WTC11 (cell line): ENCODE data around the gene ZNF609. TPM values are rescaled to one million over a fixed set of nuclear protein-coding genes. Genes with fewer than 3 reads are reported as not detected.
A peak's percentile ranks its signal among the peaks of the same experiment; 100 is the strongest.
"Not testable (repeated sequence)": the region's sequence is repeated elsewhere in the genome, so short reads cannot be mapped to it uniquely, and the experiment has no call there.

Experiments
- ATAC-seq: fragments of 200-7000 bp; cut with Tn5 transposase; 2 replicates; pipeline ENCODE4 v1.10.0; 2021; ENCODE audit warnings: mild to moderate bottlenecking, moderate library complexity
- CTCF ChIA-PET: fragments of 300-600 bp; sonication (Branson Sonifier 250); formaldehyde crosslinking; loops from one replicate; lab custom pipeline; 2021; ENCODE audit warnings: antibody characterized with exemption; lab: Charles Lee
- POLR2A ChIA-PET: fragments of 350-600 bp; sonication (Branson Sonifier 250); formaldehyde crosslinking; loops from one replicate; lab custom pipeline; 2021; ENCODE audit warnings: antibody characterized with exemption; lab: Charles Lee
- DNase-seq: peaks from one replicate; pipeline ENCODE4 v3.0.0; 2021; ENCODE audit warnings: low spot score
- H3K27ac Mint-ChIP-seq: 2 replicates; pipeline ENCODE4 v1.8.0; 2021; ENCODE audit warnings: mixed read lengths
- H3K27me3 Mint-ChIP-seq: 2 replicates; pipeline ENCODE4 v1.8.0; 2021; ENCODE audit warnings: low read depth, mild to moderate bottlenecking, moderate library complexity, mixed read lengths
- H3K36me3 Mint-ChIP-seq: 2 replicates; pipeline ENCODE4 v1.8.0; 2021; ENCODE audit warnings: mixed read lengths
- H3K4me1 Mint-ChIP-seq: 2 replicates; pipeline ENCODE4 v1.8.0; 2022; ENCODE audit warnings: mixed read lengths
- H3K4me3 Mint-ChIP-seq: 2 replicates; pipeline ENCODE4 v1.8.0; 2021; ENCODE audit warnings: mild to moderate bottlenecking, moderate library complexity, mixed read lengths
- H3K9me3 Mint-ChIP-seq: 2 replicates; pipeline ENCODE4 v1.8.0; 2021; ENCODE audit warnings: mixed read lengths
- AFF4 ChIP-seq: sonication (generic); formaldehyde crosslinking; IDR thresholded peaks from 2 replicates; pipeline ENCODE4 v1.8.1; 2023; ENCODE audit warnings: mild to moderate bottlenecking, missing genetic modification reagents, borderline replicate concordance
- ATF6 ChIP-seq: sonication (generic); formaldehyde crosslinking; IDR thresholded peaks from 2 replicates; pipeline ENCODE4 v1.8.1; 2023; ENCODE audit warnings: mild to moderate bottlenecking, missing genetic modification reagents
- E2F4 ChIP-seq: sonication (generic); formaldehyde crosslinking; IDR thresholded peaks from 2 replicates; pipeline ENCODE4 v1.8.1; 2022; ENCODE audit warnings: low read depth, mild to moderate bottlenecking, moderate library complexity, missing genetic modification reagents, borderline replicate concordance
- ELF4 ChIP-seq: sonication (generic); formaldehyde crosslinking; IDR thresholded peaks from 2 replicates; pipeline ENCODE4 v1.8.1; 2022; ENCODE audit warnings: low read depth, mild to moderate bottlenecking, moderate library complexity, missing genetic modification reagents
- ERG ChIP-seq: fragments of 250-450 bp; sonication (Bioruptor Pico); IDR thresholded peaks from 2 replicates; pipeline ENCODE4 v1.8.0; 2021; ENCODE audit warnings: mild to moderate bottlenecking
- FOXJ3 ChIP-seq: sonication (generic); formaldehyde crosslinking; IDR thresholded peaks from 2 replicates; pipeline ENCODE4 v1.9.0; 2021; ENCODE audit warnings: missing genetic modification reagents, mild to moderate bottlenecking, borderline replicate concordance
- GTF2I ChIP-seq: fragments of 250-450 bp; sonication (Bioruptor Pico); conservative IDR thresholded peaks from 2 replicates; pipeline ENCODE4 v1.4.0; 2021; ENCODE audit warnings: mild to moderate bottlenecking
- JUN ChIP-seq: sonication (generic); formaldehyde crosslinking; IDR thresholded peaks from 2 replicates; pipeline ENCODE4 v1.8.0; 2023; ENCODE audit warnings: mild to moderate bottlenecking, missing genetic modification reagents
- KAT7 ChIP-seq: sonication (generic); formaldehyde crosslinking; IDR thresholded peaks from 2 replicates; pipeline ENCODE4 v1.8.1; 2023; ENCODE audit warnings: missing genetic modification reagents, mild to moderate bottlenecking, borderline replicate concordance
- MAX ChIP-seq: sonication (generic); formaldehyde crosslinking; IDR thresholded peaks from 2 replicates; pipeline ENCODE4 v1.8.0; 2022; ENCODE audit warnings: mild to moderate bottlenecking, missing genetic modification reagents
- NFATC4 ChIP-seq: fragments of 250-450 bp; sonication (Bioruptor Pico); IDR thresholded peaks from 2 replicates; pipeline ENCODE4 v1.9.0; 2021; ENCODE audit warnings: mild to moderate bottlenecking
- NR3C1 ChIP-seq: sonication (generic); formaldehyde crosslinking; conservative IDR thresholded peaks from 2 replicates; pipeline ENCODE4 v1.8.1; 2023; ENCODE audit warnings: low read depth, mild to moderate bottlenecking, missing genetic modification reagents
- TCF7 ChIP-seq: sonication (generic); formaldehyde crosslinking; IDR thresholded peaks from 2 replicates; pipeline ENCODE4 v1.8.0; 2022; ENCODE audit warnings: mild to moderate bottlenecking, low read depth, missing genetic modification reagents, moderate library complexity
- TP53 ChIP-seq: sonication (generic); formaldehyde crosslinking; IDR thresholded peaks from 2 replicates; pipeline ENCODE4 v1.8.1; 2023; ENCODE audit warnings: mild to moderate bottlenecking, missing genetic modification reagents
- USF1 ChIP-seq: sonication (generic); formaldehyde crosslinking; IDR thresholded peaks from 2 replicates; pipeline ENCODE4 v1.8.0; 2022; ENCODE audit warnings: mild to moderate bottlenecking, missing genetic modification reagents
- ZNF121 ChIP-seq: sonication (generic); formaldehyde crosslinking; IDR thresholded peaks from 2 replicates; pipeline ENCODE4 v1.8.0; 2023; ENCODE audit warnings: missing genetic modification reagents
- ZNF219 ChIP-seq: sonication (generic); formaldehyde crosslinking; IDR thresholded peaks from 2 replicates; pipeline ENCODE4 v1.8.0; 2023; ENCODE audit warnings: missing genetic modification reagents, mild to moderate bottlenecking, borderline replicate concordance
- total RNA-seq: library from RNA; stranded (reverse); gene quantifications from 3 replicates; pipeline ENCODE4 v1.2.3, GENCODE V29; 2021

ZNF609 gene
- total RNA-seq, 1 experiment from 2014 or later = 47.4 TPM

GRCh38 chr15:64642875-64643274, 182.5 kb downstream of the ZNF609 start (continued):
- TF ChIP-seq ATF6 = no peak
- no peak for TF ChIP-seq NR3C1 (CRISPR knock-in tag)
- no peak for TF ChIP-seq ZNF219 (CRISPR knock-in tag)
- no peak for TF ChIP-seq JUN

GRCh38 chr15:64643685-64644084, 183.3 kb downstream of the ZNF609 start:
- no peak for ATAC-seq
- Mint-ChIP-seq H3K4me1 (peaks cover 17% of the 10 kb centered on the region), H3K27ac (no peak overlapping the region), H3K36me3 (no peaks in the 10 kb centered on the region), H3K27me3 (no peaks in the 10 kb centered on the region), H3K9me3 (peaks cover 8% of the 10 kb centered on the region), H3K4me3 (no peak overlapping the region)
- TF ChIP-seq ZNF121 (CRISPR knock-in tag) = peak; percentile 55; the same call in 1 of the 2 replicates
- TF ChIP-seq MAX (CRISPR knock-in tag) = no peak
- ChIA-PET CTCF (interaction anchor here (1.0 kb wide), 1 partner anchor 9 kb away, joined by 3 read pairs; no protein-coding TSS in a partner anchor), POLR2A (interaction anchor here (1.8 kb wide), 1 partner anchor 9 kb away, joined by 7 read pairs; no protein-coding TSS in a partner anchor)
- DNase-seq = no peak

- not testable (repeated sequence) for H3K4me3 Mint-ChIP-seq
Observed at GRCh38 chr15:64644811-64645210, 184.4 kb downstream of the ZNF609 start.

GRCh38 chr15:64645995-64646394, 185.6 kb downstream of the ZNF609 start:
- ChIA-PET CTCF (no interaction called here), POLR2A (interaction anchor here (0.6 kb wide), 1 partner anchor 74 kb away, joined by 5 read pairs; no protein-coding TSS in a partner anchor)
- ATAC-seq (no peak), DNase-seq (no peak)
- no peak overlapping the region for H3K27ac Mint-ChIP-seq
- H3K4me3 Mint-ChIP-seq = no peak overlapping the region
- peaks cover 8% of the 10 kb centered on the region for H3K9me3 Mint-ChIP-seq
- no peaks in the 10 kb centered on the region for H3K27me3 Mint-ChIP-seq
- peaks cover 10% of the 10 kb centered on the region for H3K4me1 Mint-ChIP-seq
- H3K36me3 Mint-ChIP-seq = no peaks in the 10 kb centered on the region
- TF ChIP-seq FOXJ3 (CRISPR knock-in tag) (no peak), NFATC4 (CRISPR knock-in tag) (no peak), ERG (CRISPR knock-in tag) (no peak), USF1 (CRISPR knock-in tag) (no peak), E2F4 (CRISPR knock-in tag) (no peak), ELF4 (CRISPR knock-in tag) (no peak), GTF2I (no peak), TP53 (no peak), KAT7 (CRISPR knock-in tag) (no peak), AFF4 (CRISPR knock-in tag) (no peak), TCF7 (CRISPR knock-in tag) (no peak)

More at GRCh38 chr15:64644811-64645210, 184.4 kb downstream of the ZNF609 start:
- H3K9me3 Mint-ChIP-seq, DNase-seq, H3K36me3 Mint-ChIP-seq, CTCF ChIA-PET, H3K27ac Mint-ChIP-seq, ATAC-seq, H3K27me3 Mint-ChIP-seq: not testable (repeated sequence)
- H3K4me1 Mint-ChIP-seq = peaks cover 13% of the 10 kb centered on the region
- POLR2A ChIA-PET = interaction anchor here (1.8 kb wide), 1 partner anchor 10 kb away, joined by 7 read pairs; no protein-coding TSS in a partner anchor
